Kidney capillary endothelial cell (primary cell): ENCODE results near the gene PSMD1.
A peak's percentile ranks its signal among the peaks of the same experiment; 100 is the strongest.

Source experiments
- DNase-seq: peaks from one replicate; pipeline ENCODE4 v3.0.0-alpha.2; 2018; ENCODE audit warnings: low spot score

PSMD1 gene

DNA sequence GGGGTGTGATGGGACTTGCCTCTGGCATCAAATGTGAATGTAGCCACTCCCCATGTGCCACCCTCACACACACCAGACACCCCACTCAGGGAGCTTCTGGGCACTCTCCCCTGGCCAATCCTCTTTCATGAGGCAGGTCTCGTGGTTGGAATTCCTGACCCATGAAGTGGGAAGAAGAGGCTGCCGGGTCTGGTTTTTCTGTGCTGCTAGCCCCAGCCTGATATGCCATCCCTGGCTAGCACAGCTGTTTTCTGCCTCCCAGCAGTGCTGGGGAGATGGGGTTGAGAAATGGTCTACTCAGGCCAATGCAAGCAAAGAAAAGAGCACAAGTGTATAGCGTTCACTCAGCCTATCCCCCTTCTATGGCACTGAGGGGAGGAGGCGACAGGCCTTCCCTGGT lies 20.5 kb upstream of the PSMD1 start:
- no peak for DNase-seq

DNA sequence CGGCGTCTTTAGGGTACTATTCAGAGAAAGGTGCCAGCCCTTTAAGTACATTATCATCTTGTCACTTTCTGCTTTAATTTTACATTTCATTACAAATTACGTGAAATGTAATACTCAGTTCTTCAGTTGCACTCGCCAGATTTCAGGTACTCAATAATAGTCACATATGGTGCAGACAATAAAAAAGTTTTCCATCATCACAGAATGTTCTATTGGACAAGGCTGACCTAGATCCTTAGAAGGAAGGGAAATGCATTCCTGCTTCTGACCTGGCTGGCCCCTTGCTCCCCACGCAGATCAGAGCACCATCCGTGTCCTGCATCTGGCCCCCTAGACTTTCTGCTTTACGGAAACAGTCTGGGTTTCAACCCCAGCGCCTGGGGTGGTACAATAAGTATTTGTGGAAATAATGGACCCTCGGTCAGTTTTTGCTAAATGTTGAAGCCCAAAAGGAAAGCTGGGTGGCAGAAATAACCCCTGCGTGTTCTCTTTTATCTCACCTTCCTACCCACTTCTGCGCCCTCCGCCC lies 20.0 kb upstream of the PSMD1 start:
- DNase-seq, result no peak

- no peak for DNase-seq
Measured at GRCh38 chr2:231037202-231037730, 19.4 kb upstream of the PSMD1 start, which contains the start of gene C2orf72. C2orf72 (plus strand) TSS chr2:231037523; CDS start chr2:231037566, 43 bp downstream.

GRCh38 chr2:231037731-231038482 lies 18.8 kb upstream of the PSMD1 start:
- DNase-seq, result no peak

- no peak for DNase-seq
Measured at GRCh38 chr2:231038483-231039293, 18.0 kb upstream of the PSMD1 start.

DNA sequence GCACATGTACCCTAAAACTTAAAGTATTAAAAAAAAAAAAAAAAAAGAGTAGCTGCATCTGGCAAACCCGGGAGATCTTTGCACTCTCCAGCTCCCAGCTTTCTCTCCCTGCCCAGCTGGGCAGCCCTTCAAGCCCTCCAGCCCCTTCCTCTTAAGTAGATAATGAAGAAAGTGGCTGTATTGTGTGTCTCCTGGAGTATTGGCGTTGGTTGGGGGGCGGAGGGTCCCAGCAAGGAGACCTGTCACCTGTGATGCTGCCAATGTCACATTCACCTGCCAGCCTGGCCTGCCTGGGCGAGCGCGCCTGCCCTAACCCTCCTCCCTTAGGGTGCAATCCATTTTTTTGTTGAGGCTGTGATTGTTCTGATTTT lies 17.4 kb upstream of the PSMD1 start:
- no peak for DNase-seq

GRCh38 chr2:231039821-231040364 lies 16.8 kb upstream of the PSMD1 start:
- DNase-seq, result no peak

GRCh38 chr2:231041061-231041689 lies 15.5 kb upstream of the PSMD1 start:
- no peak for DNase-seq

DNA sequence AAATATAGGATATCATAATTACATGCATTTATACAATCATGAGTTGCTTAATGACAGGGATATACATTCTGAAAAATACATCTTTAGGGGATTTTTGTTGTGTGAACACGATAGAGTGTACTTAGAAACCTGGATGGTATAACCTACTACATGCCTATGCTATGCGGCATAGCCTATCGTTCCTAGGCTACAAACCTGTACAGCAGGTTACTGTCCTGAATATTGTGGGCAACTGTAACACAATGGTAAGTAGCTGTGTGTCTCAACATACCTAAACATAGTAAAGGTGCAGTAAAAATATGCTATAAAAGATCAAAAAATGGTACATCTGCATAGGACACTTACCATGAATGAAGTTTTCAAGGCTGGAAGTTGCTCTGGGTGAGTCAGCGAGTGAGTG lies 12.9 kb upstream of the PSMD1 start:
- DNase-seq, result no peak

GRCh38 chr2:231046916-231047273 lies 9.8 kb upstream of the PSMD1 start:
- DNase-seq, result no peak

- DNase-seq, result no peak
Measured at GRCh38 chr2:231047274-231047922, 9.3 kb upstream of the PSMD1 start.

GRCh38 chr2:231047923-231048915 lies 8.4 kb upstream of the PSMD1 start:
- DNase-seq, result no peak

GRCh38 chr2:231049286-231050017 lies 7.2 kb upstream of the PSMD1 start:
- no peak for DNase-seq

- no peak for DNase-seq
Measured at GRCh38 chr2:231050018-231050901, 6.4 kb upstream of the PSMD1 start.

GRCh38 chr2:231051116-231051515 lies 5.6 kb upstream of the PSMD1 start:
- no peak for DNase-seq

DNA sequence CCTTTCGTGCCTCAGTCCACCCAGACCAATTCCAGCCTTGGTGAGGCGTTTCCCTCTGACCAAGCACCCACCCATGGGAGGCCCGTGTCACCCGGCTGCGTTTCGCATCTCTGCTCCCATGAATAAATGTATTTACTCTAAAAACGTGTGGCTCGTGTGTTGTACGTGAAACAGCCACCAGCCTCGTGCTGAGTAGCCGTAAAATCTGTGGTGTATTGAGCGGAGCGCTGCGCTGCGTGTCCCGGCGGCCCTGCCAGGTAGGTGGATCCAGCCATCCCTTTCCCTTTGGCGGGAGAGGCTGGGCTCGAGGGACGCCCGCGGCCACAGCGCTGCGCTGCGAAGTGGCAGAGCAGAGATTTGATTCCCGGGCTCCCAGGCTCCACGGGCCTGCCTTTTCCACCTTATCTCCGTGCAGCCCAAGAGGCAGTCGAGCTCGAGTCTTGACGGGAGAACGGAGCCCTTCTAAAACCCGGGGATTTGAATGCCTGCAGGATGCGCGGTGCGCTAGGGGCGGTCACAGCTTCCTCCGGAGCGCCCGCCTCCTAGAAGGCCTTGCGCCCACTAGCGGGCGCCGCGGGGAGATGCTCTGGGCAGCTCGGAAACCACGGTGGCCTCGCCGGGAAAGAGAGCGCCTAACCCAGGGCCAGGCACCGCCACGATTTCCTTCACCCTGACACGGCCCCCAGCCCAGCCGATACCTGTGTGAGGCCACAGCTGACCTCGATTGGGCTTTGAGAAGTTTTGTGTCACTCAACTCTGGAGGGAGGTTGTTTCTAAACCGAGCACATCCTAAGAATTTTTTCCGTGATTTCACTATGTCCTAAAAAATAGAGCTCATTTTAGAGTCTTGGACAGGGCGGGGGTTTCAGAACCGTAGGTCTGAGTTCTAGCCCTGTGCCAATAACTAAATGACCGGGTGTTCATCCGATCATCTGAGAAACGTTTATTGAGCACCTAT lies 3.9 kb upstream of the PSMD1 start:
- peak; percentile 82 for DNase-seq

DNA sequence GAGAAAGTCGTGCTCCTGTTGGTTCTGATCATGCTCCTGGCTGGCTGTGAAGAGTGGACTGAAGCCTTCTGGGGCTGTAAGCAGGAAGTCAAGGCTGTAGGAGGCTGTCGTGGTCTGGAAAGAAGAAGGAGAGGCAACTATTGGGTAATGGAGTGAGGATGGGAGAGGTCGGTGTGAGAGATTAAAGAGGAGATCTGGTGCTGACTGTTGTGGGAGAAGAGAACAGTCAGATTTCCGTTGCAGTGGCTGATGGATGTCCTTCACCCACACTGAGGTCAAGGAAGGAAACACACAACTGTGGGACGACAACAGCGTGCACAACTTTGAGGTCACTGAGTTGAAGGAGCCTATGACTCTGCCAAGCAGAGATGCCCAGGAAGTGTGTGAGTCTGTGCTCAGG lies 2.8 kb upstream of the PSMD1 start:
- DNase-seq, result no peak

DNA sequence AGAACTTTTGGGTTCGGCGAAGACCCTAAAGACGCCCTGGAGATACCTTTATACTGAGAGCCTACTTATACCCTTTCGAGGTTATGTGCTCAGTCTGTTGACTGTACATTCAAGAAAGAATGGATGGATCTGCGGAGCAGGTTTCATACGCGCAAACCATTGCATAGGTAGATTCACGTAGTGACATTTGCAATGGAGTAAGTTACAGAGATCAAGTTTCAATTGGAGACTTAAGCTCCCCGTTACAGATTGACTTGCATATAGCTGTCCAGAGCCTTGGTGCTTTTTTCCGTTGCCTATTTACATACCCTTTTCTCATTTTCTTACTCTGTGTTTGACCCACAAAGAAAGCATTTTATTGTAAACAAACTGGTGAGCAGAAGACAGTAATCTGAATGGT lies 923 bp downstream of the PSMD1 start:
- no peak for DNase-seq
